Chondrocyte (in vitro differentiated cells): ENCODE results near the gene CAMK2D. TPM values are rescaled to one million over a fixed set of nuclear protein-coding genes. Genes with fewer than 3 reads are reported as not detected.
A peak's percentile ranks its signal among the peaks of the same experiment; 100 is the strongest.

ENCODE experiments used
- DNase-seq: peaks from one replicate; pipeline ENCODE4 v3.0.0; 2021; ENCODE audit warnings: mixed read lengths, low spot score
- H3K27ac Mint-ChIP-seq: one replicate; pipeline ENCODE4 v1.8.0; 2021; ENCODE audit warnings: mild to moderate bottlenecking, moderate library complexity, mixed read lengths; ENCODE audit not compliant: unreplicated experiment
- H3K27me3 Mint-ChIP-seq: 2 replicates; pipeline ENCODE4 v1.8.0; 2021; ENCODE audit warnings: low read depth, mixed read lengths
- H3K36me3 Mint-ChIP-seq: 2 replicates; pipeline ENCODE4 v1.8.0; 2021; ENCODE audit warnings: low read depth, mixed read lengths
- H3K4me1 Mint-ChIP-seq: 2 replicates; pipeline ENCODE4 v1.8.0; 2021; ENCODE audit warnings: low read depth, mild to moderate bottlenecking, mixed read lengths
- H3K4me3 Mint-ChIP-seq: one replicate; pipeline ENCODE4 v1.8.0; 2021; ENCODE audit warnings: mild to moderate bottlenecking, moderate library complexity, mixed read lengths; ENCODE audit not compliant: unreplicated experiment
- H3K9me3 Mint-ChIP-seq: 2 replicates; pipeline ENCODE4 v1.8.0; 2021; ENCODE audit warnings: low read depth, mixed read lengths
- total RNA-seq: library from RNA; stranded (reverse); gene quantifications from 3 replicates; pipeline ENCODE4 v1.2.1, GENCODE V29; 2021
- TF ChIP-seq, protein P1 (sequence below): fragments of 200-600 bp; sonication (generic); IDR thresholded peaks from 2 replicates; pipeline ENCODE4 v1.5.0; 2021; ENCODE audit warnings: antibody characterized with exemption, mild to moderate bottlenecking, moderate library complexity

The CAMK2D gene
- total RNA-seq, 1 donor from 2014 or later, result 73.7 TPM

DNA sequence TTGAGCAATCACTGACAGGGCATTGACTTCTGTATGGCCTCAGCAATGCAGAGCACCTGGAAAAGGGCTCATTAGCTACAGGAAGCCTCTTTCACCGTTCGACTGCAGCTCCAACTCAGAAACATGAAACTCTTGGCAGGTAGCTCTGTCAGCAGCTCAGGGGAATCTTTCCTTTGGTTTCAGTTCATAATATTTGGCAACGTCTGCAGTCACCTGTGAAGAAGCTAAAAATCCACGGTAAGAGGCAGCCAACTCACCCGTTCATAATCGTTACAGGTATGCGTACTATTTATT is 354.9 kb downstream of the CAMK2D start:
- Mint-ChIP-seq H3K36me3 (no peaks in the 10 kb centered on the region), H3K4me3 (no peak overlapping the region), H3K9me3 (no peaks in the 10 kb centered on the region), H3K27me3 (no peaks in the 10 kb centered on the region), H3K4me1 (peaks cover 13% of the 10 kb centered on the region), H3K27ac (no peak overlapping the region)
- TF ChIP-seq, protein P1, sequence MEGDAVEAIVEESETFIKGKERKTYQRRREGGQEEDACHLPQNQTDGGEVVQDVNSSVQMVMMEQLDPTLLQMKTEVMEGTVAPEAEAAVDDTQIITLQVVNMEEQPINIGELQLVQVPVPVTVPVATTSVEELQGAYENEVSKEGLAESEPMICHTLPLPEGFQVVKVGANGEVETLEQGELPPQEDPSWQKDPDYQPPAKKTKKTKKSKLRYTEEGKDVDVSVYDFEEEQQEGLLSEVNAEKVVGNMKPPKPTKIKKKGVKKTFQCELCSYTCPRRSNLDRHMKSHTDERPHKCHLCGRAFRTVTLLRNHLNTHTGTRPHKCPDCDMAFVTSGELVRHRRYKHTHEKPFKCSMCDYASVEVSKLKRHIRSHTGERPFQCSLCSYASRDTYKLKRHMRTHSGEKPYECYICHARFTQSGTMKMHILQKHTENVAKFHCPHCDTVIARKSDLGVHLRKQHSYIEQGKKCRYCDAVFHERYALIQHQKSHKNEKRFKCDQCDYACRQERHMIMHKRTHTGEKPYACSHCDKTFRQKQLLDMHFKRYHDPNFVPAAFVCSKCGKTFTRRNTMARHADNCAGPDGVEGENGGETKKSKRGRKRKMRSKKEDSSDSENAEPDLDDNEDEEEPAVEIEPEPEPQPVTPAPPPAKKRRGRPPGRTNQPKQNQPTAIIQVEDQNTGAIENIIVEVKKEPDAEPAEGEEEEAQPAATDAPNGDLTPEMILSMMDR, result no peak
- no peak for DNase-seq

DNA sequence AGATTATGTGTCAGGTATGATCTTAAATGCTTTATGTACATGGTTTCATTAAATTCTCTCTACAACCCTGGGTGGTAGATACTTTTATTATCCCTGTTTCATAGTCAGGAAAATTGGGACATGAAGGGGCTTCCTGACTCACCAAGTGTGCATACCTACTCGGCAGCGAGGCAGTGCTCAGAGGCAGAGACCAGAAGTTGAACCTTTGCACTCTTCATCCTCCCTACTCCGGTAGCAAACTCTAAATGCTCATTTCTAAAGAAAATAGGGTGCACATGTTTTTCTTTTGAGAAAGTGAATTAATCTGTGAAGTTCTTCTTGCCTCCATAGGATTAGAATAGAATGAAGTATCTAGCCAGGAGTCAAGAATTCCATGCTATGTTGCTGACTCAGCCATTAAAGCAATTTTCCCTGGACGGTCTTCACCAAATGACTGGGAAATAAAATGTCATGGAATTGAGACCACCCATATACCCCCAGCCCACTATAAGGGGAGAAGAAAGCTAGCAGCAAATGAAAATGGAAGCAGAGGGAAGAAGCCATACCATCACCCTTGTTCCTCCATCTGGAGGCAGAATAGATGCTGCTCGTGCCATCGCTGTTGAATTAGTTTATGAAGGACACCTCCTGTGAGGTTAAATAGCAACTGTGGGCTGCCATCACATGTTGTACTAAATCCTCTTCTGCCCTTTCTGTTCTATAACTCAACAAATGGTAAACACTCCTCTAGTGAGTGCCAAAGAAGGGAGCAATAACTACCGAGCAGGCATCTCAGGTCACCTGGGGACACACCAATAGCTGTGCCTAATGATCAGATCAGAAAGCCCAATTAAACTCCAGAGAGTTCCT is 355.4 kb downstream of the CAMK2D start:
- no peaks in the 10 kb centered on the region for H3K27me3 Mint-ChIP-seq
- no peaks in the 10 kb centered on the region for H3K36me3 Mint-ChIP-seq
- H3K9me3 Mint-ChIP-seq, result no peaks in the 10 kb centered on the region
- H3K27ac Mint-ChIP-seq, result no peak overlapping the region
- H3K4me1 Mint-ChIP-seq, result peaks cover 8% of the 10 kb centered on the region
- H3K4me3 Mint-ChIP-seq, result no peak overlapping the region
- DNase-seq, result no peak
- TF ChIP-seq, protein P1, result no peak

DNA sequence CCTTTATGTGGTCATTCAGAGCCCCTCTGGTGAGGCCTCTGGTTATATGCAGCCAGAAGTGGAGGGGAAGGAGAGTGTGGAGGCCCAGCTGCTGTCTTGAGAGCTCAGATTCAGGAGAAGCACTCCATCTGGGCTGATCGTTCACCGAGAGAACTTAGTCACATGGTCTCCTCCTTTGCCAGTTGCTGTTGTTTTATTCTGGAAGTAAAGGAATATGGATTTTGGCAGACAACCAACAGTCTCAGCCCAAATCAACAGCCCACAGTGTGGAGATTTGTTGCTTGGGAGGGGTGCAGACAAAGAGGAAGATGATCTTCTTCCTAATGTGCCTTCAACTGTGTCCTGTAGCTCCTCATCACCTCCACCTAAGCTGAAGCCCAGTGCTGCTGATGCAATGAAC is 356.7 kb downstream of the CAMK2D start:
- no peak for DNase-seq
- no peak overlapping the region for H3K4me3 Mint-ChIP-seq
- H3K36me3 Mint-ChIP-seq, result no peaks in the 10 kb centered on the region
- TF ChIP-seq, protein P1, result no peak
- H3K9me3 Mint-ChIP-seq, result no peaks in the 10 kb centered on the region
- H3K4me1 Mint-ChIP-seq, result peaks cover 8% of the 10 kb centered on the region
- H3K27ac Mint-ChIP-seq, result peak overlapping the region; percentile 45
- no peaks in the 10 kb centered on the region for H3K27me3 Mint-ChIP-seq

DNA sequence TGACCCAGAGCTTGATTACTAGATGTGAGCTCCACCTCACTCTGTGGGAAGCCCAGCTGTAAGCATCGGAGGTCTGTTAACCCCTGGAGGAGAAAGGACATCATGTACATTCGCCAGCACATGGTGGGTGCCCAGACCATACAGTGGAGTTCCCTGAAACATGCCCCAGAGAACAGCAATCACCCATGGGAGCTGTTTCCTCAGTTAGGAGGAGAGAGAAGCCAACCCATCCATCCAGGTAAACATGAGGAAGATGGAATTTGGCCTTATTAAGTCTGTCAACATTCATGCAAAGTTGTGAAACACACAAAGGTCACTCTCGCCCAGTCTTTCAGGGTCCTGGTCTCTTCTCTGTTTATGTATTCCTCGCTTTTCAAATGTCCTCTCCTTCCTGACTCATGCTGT is 357.4 kb downstream of the CAMK2D start:
- peaks cover 8% of the 10 kb centered on the region for H3K4me1 Mint-ChIP-seq
- no peaks in the 10 kb centered on the region for H3K27me3 Mint-ChIP-seq
- TF ChIP-seq, protein P1, result no peak
- no peak overlapping the region for H3K4me3 Mint-ChIP-seq
- no peak for DNase-seq
- H3K27ac Mint-ChIP-seq, result no peak overlapping the region
- no peaks in the 10 kb centered on the region for H3K9me3 Mint-ChIP-seq
- no peaks in the 10 kb centered on the region for H3K36me3 Mint-ChIP-seq

Other genes starting within 250 kb of the CAMK2D start
- 38.8 to 80.9 TPM (median 77.7 TPM) in 3 replicates for gene ARSJ, start 217.9 kb upstream of the CAMK2D start, total RNA-seq